Kidney epithelial cell (primary cell): ENCODE results near the gene MRPS6. TPM values are rescaled to one million over a fixed set of nuclear protein-coding genes. Genes with fewer than 3 reads are reported as not detected.

Source experiments
- DNase-seq: peaks from one replicate; pipeline ENCODE4 v3.0.0-alpha.2; 2010; ENCODE audit warnings: low read depth
- H3K27me3 ChIP-seq: 2 replicates; pipeline ENCODE4 v1.6.0; 2011; ENCODE audit warnings: low read length; ENCODE audit not compliant: control insufficient read depth, insufficient read depth
- H3K36me3 ChIP-seq: 2 replicates; pipeline ENCODE4 v1.5.1; 2011; ENCODE audit warnings: low read length; ENCODE audit not compliant: control insufficient read depth, insufficient read depth
- H3K4me3 ChIP-seq: 2 replicates; pipeline ENCODE4 v1.5.1; 2011; ENCODE audit warnings: low read depth, mild to moderate bottlenecking, control low read depth, low read length
- total RNA-seq: library from RNA; depleted of rRNA; stranded (reverse); fragments of >200 nt; gene quantifications from 2 replicates; pipeline ENCODE4 v1.2.3, GENCODE V29; 2015
- TF ChIP-seq, protein P1 (sequence below): IDR thresholded peaks from 2 replicates; pipeline ENCODE4 v1.5.1; 2011; ENCODE audit warnings: mild to moderate bottlenecking, moderate library complexity, low read length, control low read depth, inconsistent platforms; ENCODE audit not compliant: insufficient read depth, poor library complexity, severe bottlenecking

MRPS6 gene
- total RNA-seq, 1 donor from 2014 or later, result 32.8 TPM

DNA sequence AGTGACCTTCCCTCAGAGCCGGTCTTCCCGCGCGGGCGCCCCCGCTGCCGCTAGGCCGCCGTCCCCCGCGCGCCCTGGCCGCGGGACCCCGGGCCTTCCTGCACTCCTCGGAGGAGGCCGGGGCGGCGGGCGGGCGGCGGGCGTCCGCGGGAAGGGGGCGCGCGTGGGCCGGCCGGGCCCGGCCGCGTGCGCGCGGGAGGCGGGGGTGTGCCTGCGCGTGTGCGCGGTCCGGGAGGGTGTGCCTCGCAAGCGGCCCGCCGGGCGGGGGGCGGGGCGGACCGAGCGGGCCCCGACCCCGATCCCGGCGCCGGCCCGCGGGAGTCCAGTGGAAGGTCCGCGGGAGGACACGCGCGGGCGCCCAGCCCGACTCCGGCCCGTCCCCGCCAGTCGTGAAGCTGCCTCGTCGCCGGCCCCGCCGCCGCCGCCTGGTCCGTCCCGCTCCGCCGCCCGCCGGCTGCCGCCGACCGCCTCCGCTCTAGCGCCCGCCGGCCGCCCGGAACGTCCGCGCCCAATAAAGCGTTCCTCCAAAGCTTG is 438 bp downstream of the MRPS6 start:
- TF ChIP-seq, protein P1, sequence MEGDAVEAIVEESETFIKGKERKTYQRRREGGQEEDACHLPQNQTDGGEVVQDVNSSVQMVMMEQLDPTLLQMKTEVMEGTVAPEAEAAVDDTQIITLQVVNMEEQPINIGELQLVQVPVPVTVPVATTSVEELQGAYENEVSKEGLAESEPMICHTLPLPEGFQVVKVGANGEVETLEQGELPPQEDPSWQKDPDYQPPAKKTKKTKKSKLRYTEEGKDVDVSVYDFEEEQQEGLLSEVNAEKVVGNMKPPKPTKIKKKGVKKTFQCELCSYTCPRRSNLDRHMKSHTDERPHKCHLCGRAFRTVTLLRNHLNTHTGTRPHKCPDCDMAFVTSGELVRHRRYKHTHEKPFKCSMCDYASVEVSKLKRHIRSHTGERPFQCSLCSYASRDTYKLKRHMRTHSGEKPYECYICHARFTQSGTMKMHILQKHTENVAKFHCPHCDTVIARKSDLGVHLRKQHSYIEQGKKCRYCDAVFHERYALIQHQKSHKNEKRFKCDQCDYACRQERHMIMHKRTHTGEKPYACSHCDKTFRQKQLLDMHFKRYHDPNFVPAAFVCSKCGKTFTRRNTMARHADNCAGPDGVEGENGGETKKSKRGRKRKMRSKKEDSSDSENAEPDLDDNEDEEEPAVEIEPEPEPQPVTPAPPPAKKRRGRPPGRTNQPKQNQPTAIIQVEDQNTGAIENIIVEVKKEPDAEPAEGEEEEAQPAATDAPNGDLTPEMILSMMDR, result no peak
- Histone ChIP-seq H3K27me3 (no peaks in the 10 kb centered on the region), H3K36me3 (no peaks in the 10 kb centered on the region), H3K4me3 (peak overlapping the region; percentile 90)
- no peak for DNase-seq

- H3K36me3 ChIP-seq, result no peaks in the 10 kb centered on the region
- no peak for DNase-seq
Measured at GRCh38 chr21:34074283-34075090, 1.1 kb downstream of the MRPS6 start.

DNA sequence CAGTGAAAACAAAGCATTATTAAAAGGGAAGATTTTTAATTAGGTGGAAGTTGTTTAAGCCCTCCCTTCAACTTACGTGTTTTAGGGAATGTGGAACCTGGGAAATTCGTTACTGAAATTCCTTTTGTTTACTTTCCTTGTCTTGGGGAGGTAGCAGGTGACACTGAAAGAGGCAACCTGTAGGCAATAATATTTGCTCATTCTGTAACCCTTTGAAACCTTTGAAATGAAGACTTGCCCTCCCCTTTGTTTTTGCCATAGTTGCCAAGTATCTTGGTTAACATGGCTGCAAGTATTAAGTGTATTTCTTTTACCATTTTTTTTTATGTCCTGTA is 1.7 kb downstream of the MRPS6 start:
- TF ChIP-seq, protein P1, result no peak
- Histone ChIP-seq H3K36me3 (no peaks in the 10 kb centered on the region), H3K4me3 (peak overlapping the region; percentile 90), H3K27me3 (no peaks in the 10 kb centered on the region)
- no peak for DNase-seq

More at GRCh38 chr21:34074283-34075090, 1.1 kb downstream of the MRPS6 start:
- no peaks in the 10 kb centered on the region for H3K27me3 ChIP-seq
- TF ChIP-seq, protein P1, result no peak
- H3K4me3 ChIP-seq, result peak overlapping the region; percentile 90

DNA sequence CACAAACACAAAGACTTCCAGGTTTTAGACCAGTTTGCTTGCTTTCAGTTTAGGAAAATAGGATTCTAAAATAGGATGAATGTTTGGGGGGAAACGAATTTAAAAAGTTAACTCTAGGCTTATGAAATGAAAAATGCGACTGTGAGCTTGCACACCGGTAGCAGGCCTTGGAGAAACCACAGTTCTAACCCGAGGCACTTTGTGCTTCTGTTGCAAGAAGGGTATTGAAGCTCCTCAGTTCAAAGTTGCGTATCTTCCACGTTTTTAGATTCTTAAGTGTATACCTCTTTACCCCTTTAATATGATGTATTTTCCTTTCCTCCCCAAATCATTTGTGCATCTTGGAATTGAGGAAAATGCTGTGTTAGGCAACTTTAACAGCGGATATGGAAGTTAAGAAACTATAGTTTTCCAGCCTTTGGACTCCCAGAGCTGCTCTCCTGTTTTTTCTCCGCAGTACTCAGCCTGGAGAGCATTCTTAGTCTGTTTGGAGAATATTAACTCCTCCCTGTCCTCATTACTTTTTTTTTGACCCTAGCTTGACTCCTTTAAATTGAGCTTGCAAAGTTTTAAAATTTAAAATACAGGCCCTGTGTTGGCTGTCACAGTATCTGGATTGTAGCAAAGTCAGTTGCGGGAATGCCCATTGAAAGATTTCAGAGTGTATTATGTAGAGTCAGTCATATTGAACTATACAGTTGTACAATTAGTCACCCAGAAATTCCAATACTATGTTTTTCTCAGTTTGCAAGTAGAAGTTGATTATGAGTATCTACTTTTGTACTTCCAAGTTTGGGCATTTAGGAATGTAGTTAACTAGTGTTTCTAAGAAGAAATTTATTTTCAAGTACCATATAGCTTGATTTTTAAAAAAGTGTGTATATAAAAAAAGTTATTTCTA is 2.6 kb downstream of the MRPS6 start:
- Histone ChIP-seq H3K27me3 (no peaks in the 10 kb centered on the region), H3K4me3 (peak overlapping the region; percentile 90), H3K36me3 (no peaks in the 10 kb centered on the region)
- TF ChIP-seq, protein P1, result no peak
- DNase-seq, result no peak

DNA sequence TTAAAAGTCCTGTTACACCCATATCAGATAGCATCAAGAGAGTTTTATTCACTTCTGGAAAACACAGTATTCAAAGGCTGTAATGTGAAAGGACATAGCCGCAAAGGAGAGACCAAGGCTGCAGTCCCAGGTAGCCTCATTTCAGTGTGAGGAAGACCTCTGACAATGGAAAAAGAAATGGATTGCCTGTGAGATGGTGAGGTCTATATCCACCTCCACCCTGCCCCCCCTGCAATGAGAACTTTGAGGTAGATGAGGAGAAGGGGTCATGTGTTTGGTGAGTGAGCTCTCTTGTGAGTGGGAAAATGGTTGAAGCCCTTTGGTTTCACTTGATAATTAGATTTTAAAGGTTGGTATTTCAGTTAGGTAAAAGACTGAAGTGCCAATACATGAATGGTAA is 3.5 kb downstream of the MRPS6 start:
- Histone ChIP-seq H3K27me3 (no peaks in the 10 kb centered on the region), H3K4me3 (no peak overlapping the region), H3K36me3 (no peaks in the 10 kb centered on the region)
- TF ChIP-seq, protein P1, result no peak
- no peak for DNase-seq
